K562 (cell line): Measurements from ENCODE around the gene GABBR1. TPM values are rescaled to one million over a fixed set of nuclear protein-coding genes. Genes with fewer than 3 reads are reported as not detected.

Source experiments
- ATAC-seq: fragments of 200-7000 bp; cut with Tn5 transposase; 3 replicates; pipeline ENCODE4 v1.9.1; 2020; ENCODE audit warnings: moderate library complexity
- BruUV-seq: library from RNA; stranded (reverse); fragments of 400-500 nt; replicated peaks from 2 replicates; lab custom pipeline; 2021; lab: Mats Ljungman, UMichigan
- CTCF ChIA-PET: fragments of 300-600 bp; formaldehyde crosslinking; extraction: SDS; loops from one replicate; lab custom pipeline; 2021; ENCODE audit warnings: low intra/inter-chr PET ratio; lab: Yijun Ruan, JAX
- POLR2A ChIA-PET: fragments of 300-600, 350-650 bp; sonication (Branson Sonifier 250); formaldehyde crosslinking; extraction: SDS; loops from one replicate; lab custom pipeline; 2021; ENCODE audit warnings: antibody characterized with exemption, inconsistent platforms; lab: Yijun Ruan, JAX
- DNase-seq, 4 experiments: peaks; one replicate each; pipeline versions ENCODE4 v3.0.0 to v3.0.0-alpha.2; 2011 to 2018; ENCODE audit warnings: low spot score in 3 of 4, mixed read lengths in 3 of 4; ENCODE audit errors: extremely low read depth in 1 of 4
- FAIRE-seq: peaks from 2 replicates; lab custom pipeline; 2011; peaks lifted over from hg19 to GRCh38; lab: Jason Lieb, UNC
- H2AFZ ChIP-seq: 2 replicates; pipeline ENCODE4 v1.6.0; 2011; ENCODE audit warnings: low read depth, low read length, control low read depth, inconsistent platforms
- H3K27ac ChIP-seq: fragments of 200-600 bp; 3 replicates; pipeline ENCODE4 v1.8.0; 2011; ENCODE audit warnings: low read depth, mild to moderate bottlenecking, control low read depth, inconsistent platforms, low read length, moderate library complexity, mixed read lengths; ENCODE audit errors: extremely low read depth
- H3K27me3 ChIP-seq, 2 experiments: fragments of 300-600 bp in 1 of 2; 2 replicates in 1 of 2; 3 replicates in 1 of 2; pipeline versions ENCODE4 v1.6.0 to v1.8.0; 2011; ENCODE audit warnings: inconsistent platforms in 2 of 2, low read length in 2 of 2, mild to moderate bottlenecking in 1 of 2, mixed read lengths in 1 of 2, moderate library complexity in 1 of 2; ENCODE audit not compliant: control insufficient read depth in 2 of 2, insufficient read depth in 2 of 2
- H3K36me3 ChIP-seq: fragments of 300-600 bp; 3 replicates; pipeline ENCODE4 v1.8.0; 2011; ENCODE audit warnings: mild to moderate bottlenecking, low read length, inconsistent platforms; ENCODE audit not compliant: control insufficient read depth, insufficient read depth
- H3K4me1 ChIP-seq, 2 experiments: fragments of 200-600 bp in 1 of 2; replicated peaks in 1 of 2; 2 replicates in 1 of 2; 3 replicates in 1 of 2; pipeline versions ENCODE4 v1.5.1 to v1.8.0; 2011; ENCODE audit warnings: inconsistent platforms in 2 of 2, low read length in 2 of 2, mild to moderate bottlenecking in 1 of 2, mixed read lengths in 1 of 2, moderate library complexity in 1 of 2; ENCODE audit not compliant: control insufficient read depth in 2 of 2, insufficient read depth in 2 of 2
- H3K4me2 ChIP-seq: 2 replicates; pipeline ENCODE4 v1.6.1; 2011; ENCODE audit warnings: low read length, control low read depth, inconsistent platforms, mixed read lengths; ENCODE audit not compliant: insufficient read depth
- H3K4me3 ChIP-seq: fragments of 200-600 bp; sonication (generic), shearing (Covaris generic); 2 replicates; pipeline ENCODE4 v1.5.1; 2016; ENCODE audit warnings: control low read depth, inconsistent platforms
- H3K79me2 ChIP-seq: fragments of 200-600 bp; 3 replicates; pipeline ENCODE4 v1.8.0; 2011; ENCODE audit warnings: low read length, inconsistent platforms; ENCODE audit not compliant: control insufficient read depth, insufficient read depth
- H3K9ac ChIP-seq, 2 experiments: 2 replicates each; pipeline versions ENCODE4 v1.6.0 to v1.6.1; 2011; ENCODE audit warnings: low read depth in 2 of 2, low read length in 2 of 2, control low read depth in 1 of 2, inconsistent platforms in 1 of 2, mild to moderate bottlenecking in 1 of 2, mixed read lengths in 1 of 2; ENCODE audit not compliant: insufficient read depth in 1 of 2
- H3K9me1 ChIP-seq: one replicate; pipeline ENCODE4 v1.6.0; 2011; ENCODE audit warnings: inconsistent platforms, mild to moderate bottlenecking, low read length, moderate library complexity; ENCODE audit not compliant: control insufficient read depth, insufficient read depth
- H3K9me3 ChIP-seq: replicated peaks from 2 replicates; pipeline ENCODE4 v1.5.1; 2011; ENCODE audit warnings: low read depth, low read length, inconsistent platforms; ENCODE audit not compliant: control insufficient read depth, insufficient read depth
- H4K20me1 ChIP-seq: replicated peaks from 2 replicates; pipeline ENCODE4 v1.6.1; 2011; ENCODE audit warnings: low read length, inconsistent platforms, mixed read lengths; ENCODE audit not compliant: control insufficient read depth, insufficient read depth
- RAD51 ChIP-seq: fragments of 450-650 bp; IDR thresholded peaks from 2 replicates; pipeline ENCODE4 v1.7.1; 2016; ENCODE audit warnings: low read depth, mild to moderate bottlenecking, borderline replicate concordance
- STAT5B ChIP-seq: fragments of 250-450 bp; sonication (Bioruptor Pico); IDR thresholded peaks from 2 replicates; pipeline ENCODE4 v1.8.0; 2021; ENCODE audit warnings: mild to moderate bottlenecking, inconsistent platforms
- WGBS: fragments of 100-300 bp; shearing (Covaris generic); methylation state at CpG from one replicate; pipeline ENCODE4 v1.1.6; 2016; ENCODE audit warnings: low coverage, mixed read lengths; ENCODE audit not compliant: insufficient coverage; ENCODE audit errors: missing lambda C conversion rate; 5-methylcytosine and 5-hydroxymethylcytosine counted together
- in situ Hi-C: fragments of 300-500 bp; cut with MboI; formaldehyde crosslinking; loops from 4 replicates; pipeline ENCODE4 v1.15.0; 2018; ENCODE audit warnings: inconsistent platforms, mixed read lengths
- intact Hi-C: fragments of 100-400 bp; cut with micrococcal nuclease; formaldehyde crosslinking; loops from 2 replicates; pipeline ENCODE4 v1.14.2; 2022
- polyA plus RNA-seq, 8 experiments: library from polyadenylated mRNA; depleted of rRNA in 4 of 8; stranded (reverse) in 5 of 8; unstranded in 3 of 8; fragments of >200 nt; fragmentation: Nextera tagmentation in 2 of 8; fragmentation: Illumina TruSeq in 1 of 8; extraction: Ambion mirVana in 2 of 8; extraction: Trizol in 1 of 8; gene quantifications; 2 replicates each; pipeline versions ENCODE4 v1.2.1 to v1.2.3, GENCODE V29; 2011 to 2014; ENCODE audit warnings: inconsistent platforms in 1 of 8, missing spikeins in 1 of 8
- total RNA-seq, 7 experiments: library from RNA; depleted of rRNA in 6 of 7; stranded (reverse); fragments of >200 nt in 6 of 7; fragmentation: Illumina TruSeq in 2 of 7; extraction: Trizol in 2 of 7; gene quantifications; 2 replicates each; pipeline versions ENCODE4 v1.2.1 to v1.2.3, GENCODE V29; 2011 to 2021; ENCODE audit warnings: low replicate concordance in 1 of 7
- TF ChIP-seq, protein P1 (sequence below): sonication (generic); formaldehyde crosslinking; IDR thresholded peaks from 2 replicates; pipeline ENCODE4 v1.5.0; 2020; ENCODE audit warnings: missing genetic modification reagents
- TF ChIP-seq, protein P2 (sequence below): fragments of 450-650 bp; formaldehyde crosslinking; IDR thresholded peaks from 2 replicates; pipeline ENCODE4 v1.4.0; 2020; ENCODE audit warnings: mild to moderate bottlenecking, mixed read lengths
- TF ChIP-seq, protein P3 (sequence below): sonication (generic); formaldehyde crosslinking; IDR thresholded peaks from 2 replicates; pipeline ENCODE4 v1.9.0; 2022; ENCODE audit warnings: mild to moderate bottlenecking, missing genetic modification reagents

The GABBR1 gene
- total and polyA plus RNA-seq, 9 of the 15 experiments (the other 6 are each of a cell fraction or from before 2014, with no cell fraction given) = 2.2 to 48.3 (median 20.8) TPM

DNA sequence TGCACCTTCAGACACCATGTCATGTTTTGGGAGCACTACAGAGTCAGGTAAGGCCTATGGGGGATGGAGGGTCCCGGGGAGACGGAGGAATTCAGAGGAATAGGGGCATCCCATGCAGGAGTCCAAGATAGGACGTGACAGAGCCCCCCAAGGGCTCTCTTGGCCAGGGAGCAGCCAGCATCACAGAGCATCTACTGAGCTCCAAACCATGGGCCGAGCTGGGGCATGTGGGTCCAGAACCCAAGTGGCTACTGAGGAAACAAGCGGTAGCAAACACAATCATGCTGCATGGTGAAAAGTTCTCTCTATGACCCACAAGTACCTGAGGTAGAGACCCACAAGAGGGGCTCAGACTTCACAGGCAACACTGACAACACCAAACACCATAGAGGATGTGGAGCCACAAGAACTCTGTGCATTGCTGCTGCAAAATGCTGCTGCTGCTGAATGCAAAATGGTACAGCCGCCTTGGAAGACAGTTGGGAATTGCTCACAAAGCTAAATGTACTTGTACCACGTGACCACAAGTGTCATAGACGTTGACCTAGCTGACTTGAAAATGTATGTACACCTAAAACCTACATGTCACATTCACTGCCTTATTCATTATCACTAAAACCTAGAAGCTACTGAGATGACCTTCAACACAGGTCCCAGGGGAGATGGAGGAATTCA is 111.8 kb downstream of the GABBR1 start:
- no TSS peak for BruUV-seq
- ATAC-seq (no peak), DNase-seq (no peak), FAIRE-seq (no peak)
- H3K27ac ChIP-seq = no peak overlapping the region
- H3K9me3 ChIP-seq = no peaks in the 10 kb centered on the region
- no peaks in the 10 kb centered on the region for H3K4me1 ChIP-seq
- H3K36me3 ChIP-seq = no peaks in the 10 kb centered on the region
- TF ChIP-seq STAT5B (no peak), RAD51 (peak; percentile 82)
- TF ChIP-seq, protein P1, sequence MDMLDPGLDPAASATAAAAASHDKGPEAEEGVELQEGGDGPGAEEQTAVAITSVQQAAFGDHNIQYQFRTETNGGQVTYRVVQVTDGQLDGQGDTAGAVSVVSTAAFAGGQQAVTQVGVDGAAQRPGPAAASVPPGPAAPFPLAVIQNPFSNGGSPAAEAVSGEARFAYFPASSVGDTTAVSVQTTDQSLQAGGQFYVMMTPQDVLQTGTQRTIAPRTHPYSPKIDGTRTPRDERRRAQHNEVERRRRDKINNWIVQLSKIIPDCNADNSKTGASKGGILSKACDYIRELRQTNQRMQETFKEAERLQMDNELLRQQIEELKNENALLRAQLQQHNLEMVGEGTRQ = peak; percentile 57
- TF ChIP-seq, protein P2, sequence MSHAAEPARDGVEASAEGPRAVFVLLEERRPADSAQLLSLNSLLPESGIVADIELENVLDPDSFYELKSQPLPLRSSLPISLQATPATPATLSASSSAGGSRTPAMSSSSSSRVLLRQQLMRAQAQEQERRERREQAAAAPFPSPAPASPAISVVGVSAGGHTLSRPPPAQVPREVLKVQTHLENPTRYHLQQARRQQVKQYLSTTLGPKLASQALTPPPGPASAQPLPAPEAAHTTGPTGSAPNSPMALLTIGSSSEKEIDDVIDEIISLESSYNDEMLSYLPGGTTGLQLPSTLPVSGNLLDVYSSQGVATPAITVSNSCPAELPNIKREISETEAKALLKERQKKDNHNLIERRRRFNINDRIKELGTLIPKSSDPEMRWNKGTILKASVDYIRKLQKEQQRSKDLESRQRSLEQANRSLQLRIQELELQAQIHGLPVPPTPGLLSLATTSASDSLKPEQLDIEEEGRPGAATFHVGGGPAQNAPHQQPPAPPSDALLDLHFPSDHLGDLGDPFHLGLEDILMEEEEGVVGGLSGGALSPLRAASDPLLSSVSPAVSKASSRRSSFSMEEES (CRISPR knock-in tag) = peak; percentile 92
- TF ChIP-seq, protein P3, sequence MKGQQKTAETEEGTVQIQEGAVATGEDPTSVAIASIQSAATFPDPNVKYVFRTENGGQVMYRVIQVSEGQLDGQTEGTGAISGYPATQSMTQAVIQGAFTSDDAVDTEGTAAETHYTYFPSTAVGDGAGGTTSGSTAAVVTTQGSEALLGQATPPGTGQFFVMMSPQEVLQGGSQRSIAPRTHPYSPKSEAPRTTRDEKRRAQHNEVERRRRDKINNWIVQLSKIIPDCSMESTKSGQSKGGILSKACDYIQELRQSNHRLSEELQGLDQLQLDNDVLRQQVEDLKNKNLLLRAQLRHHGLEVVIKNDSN (CRISPR knock-in tag) = peak; percentile 41
- no peak overlapping the region for H3K4me3 ChIP-seq
- under 1% methylated on average over 8 of the region's 8 CpGs for whole genome bisulfite sequencing
- POLR2A ChIA-PET = no interaction called here
- no peaks in the 10 kb centered on the region for H3K79me2 ChIP-seq
- peaks cover 7 to 16% of the 10 kb centered on the region in 2 experiments for H3K27me3 ChIP-seq
- H3K9ac ChIP-seq = no peak overlapping the region
- CTCF ChIA-PET = no interaction called here
- intact Hi-C loops = no loop called here
- no peaks in the 10 kb centered on the region for H3K9me1 ChIP-seq
- no peaks in the 10 kb centered on the region for H4K20me1 ChIP-seq
- in situ Hi-C loops = no loop called here
- H2AFZ ChIP-seq = no peak overlapping the region
- no peak overlapping the region for H3K4me2 ChIP-seq
